HPDE6-E6E7 (cell line): Measurements from ENCODE around the gene TMEM63B.
"Not testable (repeated sequence)": the region's sequence is repeated elsewhere in the genome, so short reads cannot be mapped to it uniquely, and the experiment has no call there.

Source experiments
- DNase-seq: peaks from one replicate; pipeline ENCODE4 v3.0.0; 2011; ENCODE audit warnings: missing footprints; ENCODE audit errors: extremely low spot score

The TMEM63B gene

GRCh38 chr6:44144536-44144935 lies 17.2 kb downstream of the TMEM63B start:
- not testable (repeated sequence) for DNase-seq

GRCh38 chr6:44145839-44146238 lies 18.5 kb downstream of the TMEM63B start:
- no peak for DNase-seq

- DNase-seq = no peak
Measured at GRCh38 chr6:44146685-44147084, 19.3 kb downstream of the TMEM63B start.

- no peak for DNase-seq
Measured at GRCh38 chr6:44147256-44147655, 19.9 kb downstream of the TMEM63B start.

- DNase-seq = no peak
Measured at GRCh38 chr6:44148306-44148705, 21.0 kb downstream of the TMEM63B start.

GRCh38 chr6:44149369-44150012 lies 22.1 kb downstream of the TMEM63B start:
- DNase-seq = no peak

- DNase-seq = no peak
Measured at GRCh38 chr6:44150317-44150917, 23.1 kb downstream of the TMEM63B start.

GRCh38 chr6:44151348-44152108 lies 24.2 kb downstream of the TMEM63B start:
- DNase-seq = peak; percentile 63

- DNase-seq = no peak
Measured at GRCh38 chr6:44152109-44152461, 24.7 kb downstream of the TMEM63B start.

GRCh38 chr6:44152533-44152932 lies 25.2 kb downstream of the TMEM63B start:
- DNase-seq = no peak

GRCh38 chr6:44154067-44154466 lies 26.7 kb downstream of the TMEM63B start:
- DNase-seq = no peak

- DNase-seq = no peak
Measured at GRCh38 chr6:44156494-44157151, 29.3 kb downstream of the TMEM63B start.

GRCh38 chr6:44157152-44157521 lies 29.8 kb downstream of the TMEM63B start:
- DNase-seq = no peak

- DNase-seq = no peak
Measured at GRCh38 chr6:44158770-44159228, 31.4 kb downstream of the TMEM63B start, which contains the start of gene CAPN11. Gene CAPN11, plus strand, starts transcription at chr6:44158820. Its CDS starts 29 bp downstream, at chr6:44158849.

- peak; percentile 84 for DNase-seq
Measured at GRCh38 chr6:44161997-44162338, 34.6 kb downstream of the TMEM63B start.

- DNase-seq = no peak
Measured at GRCh38 chr6:44162876-44163625, 35.7 kb downstream of the TMEM63B start.

- no peak for DNase-seq
Measured at GRCh38 chr6:44166116-44166515, 38.8 kb downstream of the TMEM63B start.

GRCh38 chr6:44166591-44167184 lies 39.3 kb downstream of the TMEM63B start:
- no peak for DNase-seq

GRCh38 chr6:44167567-44167966 lies 40.2 kb downstream of the TMEM63B start:
- DNase-seq = no peak

- DNase-seq = no peak
Measured at GRCh38 chr6:44169154-44169553, 41.8 kb downstream of the TMEM63B start.

GRCh38 chr6:44169886-44170570 lies 42.7 kb downstream of the TMEM63B start:
- no peak for DNase-seq
